ENCODE results near the gene PTPRU.

DNA sequence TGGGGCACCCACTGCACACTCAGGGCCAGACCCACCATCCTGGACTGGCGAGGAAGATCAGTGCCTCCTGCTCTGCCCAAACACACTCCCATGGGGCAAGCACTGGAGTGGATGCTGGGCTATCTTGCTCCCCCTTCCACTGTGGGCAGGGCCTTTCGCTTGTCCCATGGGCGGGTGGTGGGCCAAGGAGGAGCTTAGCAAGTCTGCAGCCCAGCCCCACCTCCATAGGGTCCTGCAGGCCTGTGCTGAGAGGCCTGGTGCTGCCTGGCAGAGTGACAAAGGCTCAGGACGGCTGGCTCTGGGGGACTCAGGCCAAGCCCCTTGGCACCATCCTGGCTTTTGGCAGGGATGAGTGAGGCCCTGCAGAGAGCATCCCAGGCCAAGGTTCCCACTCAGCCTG is 89.4 kb downstream of the PTPRU start:
- TF ChIP-seq, protein P1, sequence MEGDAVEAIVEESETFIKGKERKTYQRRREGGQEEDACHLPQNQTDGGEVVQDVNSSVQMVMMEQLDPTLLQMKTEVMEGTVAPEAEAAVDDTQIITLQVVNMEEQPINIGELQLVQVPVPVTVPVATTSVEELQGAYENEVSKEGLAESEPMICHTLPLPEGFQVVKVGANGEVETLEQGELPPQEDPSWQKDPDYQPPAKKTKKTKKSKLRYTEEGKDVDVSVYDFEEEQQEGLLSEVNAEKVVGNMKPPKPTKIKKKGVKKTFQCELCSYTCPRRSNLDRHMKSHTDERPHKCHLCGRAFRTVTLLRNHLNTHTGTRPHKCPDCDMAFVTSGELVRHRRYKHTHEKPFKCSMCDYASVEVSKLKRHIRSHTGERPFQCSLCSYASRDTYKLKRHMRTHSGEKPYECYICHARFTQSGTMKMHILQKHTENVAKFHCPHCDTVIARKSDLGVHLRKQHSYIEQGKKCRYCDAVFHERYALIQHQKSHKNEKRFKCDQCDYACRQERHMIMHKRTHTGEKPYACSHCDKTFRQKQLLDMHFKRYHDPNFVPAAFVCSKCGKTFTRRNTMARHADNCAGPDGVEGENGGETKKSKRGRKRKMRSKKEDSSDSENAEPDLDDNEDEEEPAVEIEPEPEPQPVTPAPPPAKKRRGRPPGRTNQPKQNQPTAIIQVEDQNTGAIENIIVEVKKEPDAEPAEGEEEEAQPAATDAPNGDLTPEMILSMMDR (tag by site-specific recombination; IDR thresholded peaks at IDR 0.05), result no peak
- no peak for TF ChIP-seq ZNF549 (tag by site-specific recombination; IDR thresholded peaks at IDR 0.05)
- TF ChIP-seq, protein P2, sequence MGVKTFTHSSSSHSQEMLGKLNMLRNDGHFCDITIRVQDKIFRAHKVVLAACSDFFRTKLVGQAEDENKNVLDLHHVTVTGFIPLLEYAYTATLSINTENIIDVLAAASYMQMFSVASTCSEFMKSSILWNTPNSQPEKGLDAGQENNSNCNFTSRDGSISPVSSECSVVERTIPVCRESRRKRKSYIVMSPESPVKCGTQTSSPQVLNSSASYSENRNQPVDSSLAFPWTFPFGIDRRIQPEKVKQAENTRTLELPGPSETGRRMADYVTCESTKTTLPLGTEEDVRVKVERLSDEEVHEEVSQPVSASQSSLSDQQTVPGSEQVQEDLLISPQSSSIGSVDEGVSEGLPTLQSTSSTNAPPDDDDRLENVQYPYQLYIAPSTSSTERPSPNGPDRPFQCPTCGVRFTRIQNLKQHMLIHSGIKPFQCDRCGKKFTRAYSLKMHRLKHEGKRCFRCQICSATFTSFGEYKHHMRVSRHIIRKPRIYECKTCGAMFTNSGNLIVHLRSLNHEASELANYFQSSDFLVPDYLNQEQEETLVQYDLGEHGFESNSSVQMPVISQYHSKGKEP (tag by site-specific recombination; IDR thresholded peaks at IDR 0.05), result no peak
